NCI-H82 (cell line): ENCODE data around the gene SLC38A1.
"Not testable (repeated sequence)": the region's sequence is repeated elsewhere in the genome, so short reads cannot be mapped to it uniquely, and the experiment has no call there.

Experiments used
- DNase-seq: peaks from one replicate; lab custom pipeline; 2025; lab: John Stamatoyannopoulos, UW

SLC38A1 gene

DNA sequence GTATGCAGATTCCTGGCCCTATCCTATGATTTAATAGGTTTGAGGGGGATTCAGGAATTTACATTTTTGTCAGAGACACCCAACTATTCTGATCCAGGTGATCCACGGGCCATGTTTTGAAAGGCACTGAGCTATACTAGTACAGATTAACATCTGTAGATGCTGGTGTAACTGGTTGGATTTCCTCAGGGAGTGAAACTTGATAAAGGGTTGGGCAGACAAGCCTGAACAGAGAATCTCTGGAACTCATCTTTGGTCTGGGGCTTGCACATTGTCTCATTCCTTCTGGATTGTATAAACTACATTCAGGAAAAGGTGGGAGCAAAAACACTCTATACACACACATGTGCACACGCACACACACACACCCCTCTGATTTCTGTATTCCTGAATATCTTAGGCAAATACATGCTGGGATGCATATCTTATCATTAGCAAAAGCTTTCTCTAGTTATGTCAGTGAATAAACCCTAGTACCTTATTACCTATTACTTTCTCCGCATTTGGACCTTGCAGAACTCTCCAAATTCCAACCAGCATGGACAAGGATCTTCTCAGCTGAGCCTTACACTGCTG, 104.6 kb downstream of the SLC38A1 start:
- DNase-seq, result no peak

DNA sequence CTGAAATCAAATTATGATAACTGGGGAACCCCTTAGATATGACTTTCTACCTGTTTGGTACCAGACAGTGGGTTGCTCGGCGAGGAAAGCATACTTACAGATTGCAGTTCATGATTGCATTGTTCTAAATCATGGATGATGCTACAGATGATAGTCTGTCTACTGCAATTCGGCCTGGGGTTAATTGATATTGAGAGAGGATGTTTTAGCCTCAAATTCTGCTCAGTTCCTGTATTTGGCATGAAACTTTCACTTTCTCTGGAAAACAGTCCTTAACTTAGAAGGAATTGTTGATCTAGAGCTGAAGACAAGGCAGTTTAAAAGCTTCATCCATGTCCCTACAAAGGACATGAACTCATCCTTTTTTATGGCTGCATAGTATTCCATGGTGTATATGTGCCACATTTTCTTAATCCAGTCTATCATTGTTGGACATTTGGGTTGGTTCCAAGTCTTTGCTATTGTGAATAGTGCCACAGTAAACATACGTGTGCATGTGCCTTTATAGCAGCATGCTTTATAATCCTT, 106.2 kb downstream of the SLC38A1 start:
- DNase-seq, result not testable (repeated sequence)

DNA sequence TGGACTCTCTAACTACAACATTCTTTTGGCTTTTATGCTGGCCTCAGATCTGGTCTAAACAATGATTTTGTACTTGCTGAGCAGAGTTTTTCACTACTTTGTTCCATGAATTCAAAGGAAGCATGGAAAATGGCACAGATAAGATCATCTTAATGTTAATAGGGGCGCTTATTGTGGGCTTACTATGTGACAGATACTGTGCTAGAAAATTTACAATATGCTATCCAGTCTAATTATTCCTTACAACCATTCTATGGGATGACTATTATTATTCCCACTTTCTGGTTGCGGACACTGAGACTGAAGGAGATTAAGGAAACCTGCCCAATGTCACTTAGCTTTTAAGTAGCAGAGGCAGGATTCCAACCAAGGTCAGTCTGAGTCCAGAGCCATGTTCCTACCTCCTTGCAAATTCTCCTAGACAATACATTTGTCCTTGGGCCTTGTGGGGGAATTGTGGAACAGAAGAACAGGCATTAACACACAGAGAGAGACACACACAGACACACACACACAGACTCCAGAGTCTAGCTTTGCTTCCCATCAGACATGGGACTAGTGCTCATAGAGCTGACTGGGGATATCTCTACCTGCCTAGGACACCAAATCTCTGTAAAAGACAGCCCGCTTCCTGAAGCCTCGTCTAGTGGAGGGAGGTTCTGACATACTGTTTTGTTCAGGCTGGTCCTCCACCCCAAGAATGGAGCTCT, 107.7 kb downstream of the SLC38A1 start:
- DNase-seq, result no peak

DNA sequence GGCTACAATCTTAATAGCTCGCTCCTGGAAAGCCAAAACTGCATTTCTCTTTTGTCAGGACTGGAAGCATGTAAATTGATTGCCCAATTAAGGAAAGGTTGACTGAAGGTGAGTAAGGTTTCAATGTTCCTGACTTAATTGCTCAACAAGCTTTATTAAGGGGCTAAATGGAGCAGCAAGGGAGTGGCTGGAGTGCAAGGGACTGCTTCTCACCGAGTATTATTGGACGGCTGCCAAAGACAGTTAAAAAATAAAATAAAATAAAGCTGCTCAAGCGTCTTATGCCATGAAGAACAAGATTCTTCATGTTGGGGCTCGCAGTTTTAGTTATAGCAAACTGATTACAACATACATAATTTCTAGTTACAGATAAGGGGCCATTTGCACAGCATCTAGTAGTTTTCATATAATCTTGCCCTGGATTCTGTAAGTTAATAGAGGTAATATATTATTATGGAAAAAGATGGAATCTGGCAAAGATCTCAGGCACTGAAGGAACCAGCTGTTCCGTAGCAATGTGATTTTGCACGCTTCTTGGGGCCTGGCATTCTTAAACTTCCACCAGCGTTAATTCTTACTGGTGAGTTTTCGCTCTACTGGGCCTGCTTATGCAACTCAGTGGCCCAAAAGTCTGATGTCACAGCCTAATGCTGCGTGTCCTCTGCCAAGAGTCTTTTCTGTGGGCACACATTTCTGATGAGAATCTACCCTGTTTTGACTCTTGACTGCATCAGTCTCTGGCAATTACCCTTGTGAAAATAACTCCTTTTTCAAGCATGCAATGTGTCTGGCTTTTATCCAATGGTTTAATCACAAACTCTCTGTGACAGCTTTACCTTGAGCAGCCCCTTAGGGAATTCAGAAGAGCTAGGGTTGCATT, 108.5 kb downstream of the SLC38A1 start:
- DNase-seq, result peak; percentile 43

DNA sequence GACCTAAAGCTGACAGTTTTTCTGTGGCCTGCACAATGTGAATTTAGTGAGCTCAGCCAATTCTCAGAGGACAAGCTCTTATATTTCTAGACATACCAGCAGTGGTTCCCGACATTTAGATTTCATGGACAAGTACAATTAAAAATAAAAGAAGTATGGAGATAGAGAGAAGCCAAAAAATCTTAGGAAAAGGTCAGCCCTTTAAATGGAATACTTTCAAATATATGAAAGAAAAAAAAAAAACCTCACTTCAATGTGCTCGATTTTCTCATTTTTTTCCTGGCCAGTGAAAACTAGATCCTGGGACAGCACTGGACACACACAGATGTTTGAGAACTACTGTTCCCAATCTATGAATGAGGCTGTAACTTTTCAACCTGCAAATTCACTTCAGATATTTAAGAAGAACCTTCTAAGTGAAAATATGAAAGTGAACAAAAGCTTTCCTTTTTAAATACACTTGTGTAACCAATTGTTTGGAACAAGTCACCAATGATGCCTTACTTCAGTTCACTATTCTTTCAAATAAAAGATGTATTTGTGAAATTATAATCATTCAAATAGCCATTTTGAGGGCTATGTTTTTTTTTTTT, 109.4 kb downstream of the SLC38A1 start:
- DNase-seq, result no peak

DNA sequence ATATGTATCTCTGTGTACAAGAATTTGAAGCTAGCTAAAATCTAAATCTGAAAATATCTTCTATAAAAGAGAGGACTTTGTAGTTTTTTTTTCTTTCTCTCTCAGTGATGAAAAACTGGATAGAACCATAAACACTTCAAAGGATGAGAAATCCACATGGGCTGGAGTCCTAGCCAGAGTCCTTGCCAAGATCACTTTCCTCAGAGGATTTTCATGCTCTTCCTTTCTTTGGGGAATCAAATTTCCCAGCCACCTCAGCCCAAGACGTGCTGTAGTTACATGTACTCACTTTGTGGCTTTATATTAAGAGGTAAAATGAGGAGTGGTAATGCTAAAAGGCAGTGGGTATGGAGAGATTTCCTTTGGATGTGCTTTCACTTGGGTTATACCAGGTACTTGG, 110.3 kb downstream of the SLC38A1 start:
- DNase-seq, result no peak

DNA sequence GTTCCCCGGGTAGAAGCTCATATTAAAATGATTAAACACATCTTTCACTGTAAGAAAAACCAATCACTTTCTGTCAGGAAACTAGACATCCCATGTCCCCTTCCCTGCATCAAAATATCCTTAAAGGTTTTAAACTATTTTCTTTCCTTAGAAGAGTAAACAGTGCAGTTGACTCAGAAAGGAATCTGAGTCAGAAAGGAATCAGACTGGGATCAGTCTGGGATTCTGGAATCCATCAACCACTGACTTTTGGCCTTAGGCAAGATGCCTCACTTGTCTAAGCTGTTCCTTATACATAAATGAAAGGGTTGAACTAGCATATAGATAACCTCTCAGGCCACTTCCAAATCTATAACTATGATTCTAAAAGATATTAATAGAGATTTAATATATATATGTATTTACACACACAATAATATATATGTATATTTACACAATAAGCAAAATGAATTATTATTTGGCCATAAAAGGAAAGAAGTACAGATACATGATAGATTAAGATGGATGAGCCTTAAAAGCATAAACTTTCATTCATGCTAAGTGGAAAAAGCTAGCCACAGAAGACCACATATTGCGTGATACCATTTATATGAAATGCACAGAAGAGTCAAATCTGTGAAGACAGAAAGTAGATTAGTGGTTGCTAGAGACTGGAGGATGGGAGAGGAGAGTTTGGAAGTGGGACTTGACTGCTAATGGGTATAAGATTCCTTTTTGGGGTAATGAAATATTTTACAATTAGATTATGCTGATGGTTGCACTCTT, 114.4 kb downstream of the SLC38A1 start:
- DNase-seq, result no peak

DNA sequence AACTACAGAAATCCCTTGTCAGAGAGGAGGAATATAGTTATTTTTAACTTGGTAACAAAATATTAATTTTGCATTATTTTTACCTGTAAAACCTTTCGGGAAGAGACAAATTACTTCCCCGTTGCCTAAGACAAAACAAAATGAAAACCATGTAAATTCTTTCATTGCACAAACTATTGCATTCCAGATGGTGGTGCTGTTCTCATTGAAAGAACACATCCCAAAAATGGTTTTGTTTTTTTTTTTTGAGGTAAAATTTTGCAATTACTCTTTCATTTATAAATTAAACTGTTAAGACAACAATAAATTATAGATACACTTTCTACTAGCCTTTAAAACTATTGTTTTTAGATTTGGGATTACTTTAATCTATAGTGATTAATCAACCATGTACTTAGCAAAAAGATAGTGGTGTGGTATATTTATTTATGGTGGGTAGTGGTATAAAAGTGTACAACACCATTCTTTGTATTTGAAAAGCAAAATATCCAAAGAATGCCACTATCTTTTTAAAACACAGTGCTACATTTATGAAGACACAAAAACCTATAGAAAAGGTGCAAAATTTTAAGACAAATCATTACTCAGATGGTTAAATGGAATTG, 115.5 kb downstream of the SLC38A1 start:
- DNase-seq, result peak; percentile 16

DNA sequence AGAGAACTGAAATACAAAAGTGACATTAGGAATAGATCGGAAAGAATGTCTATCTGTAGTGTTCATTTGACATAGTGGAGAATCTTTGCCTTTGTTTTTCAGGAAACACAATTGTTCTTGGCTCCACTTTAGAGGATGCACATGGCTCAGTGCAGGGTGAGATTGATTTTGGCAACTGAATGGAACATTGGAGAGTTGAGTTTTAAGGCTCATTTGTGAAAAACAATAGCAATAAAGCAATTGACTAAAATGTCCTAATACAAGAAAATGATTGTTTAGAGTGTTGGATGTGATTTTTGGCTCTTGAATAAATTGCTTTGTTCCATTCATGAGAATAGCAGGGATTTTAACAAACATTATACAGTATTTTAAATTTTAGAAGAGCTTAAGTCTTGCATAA, 116.4 kb downstream of the SLC38A1 start:
- no peak for DNase-seq

DNA sequence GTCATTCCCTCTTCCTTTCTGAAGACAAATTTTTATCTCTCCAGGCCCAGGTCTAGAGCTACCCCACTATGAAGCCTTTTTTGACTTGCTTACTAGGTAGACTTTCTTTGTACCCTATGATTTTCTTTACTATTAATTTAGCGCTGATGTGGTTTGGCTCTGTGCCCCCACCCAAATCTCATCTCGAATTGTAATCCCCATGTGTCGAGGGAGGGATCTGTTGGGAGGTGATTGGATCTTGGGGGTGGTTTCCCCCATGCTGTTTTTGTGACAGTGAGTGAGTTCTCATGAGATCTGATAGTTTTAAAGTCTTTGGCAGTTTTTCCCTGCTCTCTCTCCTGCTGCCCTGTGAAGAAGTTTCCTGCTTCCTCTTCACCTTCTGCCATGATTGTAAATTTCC, 118.1 kb downstream of the SLC38A1 start:
- no peak for DNase-seq

DNA sequence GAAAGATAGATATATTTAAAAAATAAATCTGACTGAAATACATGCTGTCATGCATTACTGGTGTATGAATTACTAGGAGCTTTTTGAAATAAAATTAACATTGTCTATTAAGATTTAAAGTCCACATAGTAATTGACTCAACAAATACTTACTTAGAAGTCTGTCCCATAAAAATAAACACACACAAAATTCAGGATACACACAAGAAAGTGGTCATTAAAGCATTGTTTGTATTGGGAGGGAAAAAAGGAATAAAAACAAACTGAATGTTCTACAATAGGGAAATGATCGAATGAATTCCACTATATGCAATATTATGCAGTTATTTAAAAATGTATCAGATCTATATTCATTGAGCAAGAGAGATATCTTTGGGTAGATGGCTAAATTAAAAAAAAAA, 118.9 kb downstream of the SLC38A1 start:
- DNase-seq, result no peak

DNA sequence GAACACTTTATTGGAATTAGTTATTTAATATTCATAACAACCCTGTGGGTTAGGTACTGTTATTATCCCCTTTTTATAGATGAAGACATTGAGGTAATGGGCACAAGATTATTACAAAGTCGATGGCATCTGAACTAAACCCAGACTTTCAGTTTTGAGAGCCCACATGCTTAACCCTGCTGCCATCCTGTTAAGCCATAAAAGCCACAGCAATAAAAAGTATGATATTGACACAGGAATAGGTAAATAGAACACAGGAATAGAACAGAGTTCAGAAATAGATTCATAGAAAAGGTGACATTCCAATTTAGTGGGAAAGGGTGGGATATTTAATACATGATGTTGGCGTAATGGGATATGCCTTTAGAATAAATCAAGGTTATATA, 119.8 kb downstream of the SLC38A1 start:
- DNase-seq, result no peak

DNA sequence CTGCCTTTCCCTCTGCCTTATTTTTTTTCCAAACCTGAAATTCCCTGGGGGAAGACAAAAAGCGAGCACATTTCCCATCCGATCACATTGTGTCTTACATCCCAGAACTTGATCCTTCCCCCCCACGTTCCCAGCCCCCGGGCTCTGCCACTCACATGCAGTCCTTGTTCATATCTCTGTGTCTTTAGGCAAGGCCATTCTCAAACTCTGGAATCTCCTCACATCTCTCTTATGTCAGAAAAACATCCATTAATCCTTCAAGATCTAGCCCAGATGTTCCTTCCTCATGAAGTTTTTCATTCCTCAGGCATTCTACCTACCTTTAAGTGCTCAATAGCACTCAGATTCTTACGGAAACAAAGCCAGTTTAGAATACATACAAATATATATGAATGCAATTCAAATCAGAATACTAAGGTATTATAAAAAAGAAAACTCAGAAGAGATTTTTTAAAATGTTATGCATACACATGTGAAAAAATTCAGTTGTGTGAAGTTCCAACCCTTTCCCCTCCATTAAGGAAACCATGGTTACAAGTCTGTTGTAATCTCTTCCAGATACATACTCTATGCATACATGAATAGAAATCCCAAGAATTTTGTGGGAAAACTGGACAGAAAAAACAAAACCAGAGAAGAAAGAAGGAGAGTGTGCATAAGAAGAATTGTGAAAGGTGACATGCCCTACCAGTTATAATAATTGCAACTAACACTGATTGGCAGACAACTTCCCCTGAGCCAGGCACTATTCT, 120.3 kb downstream of the SLC38A1 start:
- no peak for DNase-seq

DNA sequence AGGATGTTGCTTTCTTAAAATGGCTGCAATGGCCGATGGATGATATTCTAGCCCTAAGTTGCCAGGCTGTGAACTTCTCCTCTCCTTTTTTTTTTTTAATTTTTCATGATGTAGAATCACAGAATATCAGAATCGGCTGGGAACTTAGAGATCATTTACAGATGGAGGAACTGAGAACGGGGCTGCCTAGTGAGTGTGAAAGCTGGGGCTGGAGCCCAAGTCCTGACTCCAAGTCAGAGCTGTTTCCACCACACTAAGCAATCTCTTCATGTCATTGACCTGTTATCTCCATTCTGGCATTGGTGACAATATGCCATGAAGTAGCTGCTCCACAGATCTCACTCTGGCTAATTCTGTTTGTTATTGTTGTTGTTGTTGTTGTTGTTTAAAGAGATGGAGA, 121.7 kb downstream of the SLC38A1 start:
- DNase-seq, result no peak

DNA sequence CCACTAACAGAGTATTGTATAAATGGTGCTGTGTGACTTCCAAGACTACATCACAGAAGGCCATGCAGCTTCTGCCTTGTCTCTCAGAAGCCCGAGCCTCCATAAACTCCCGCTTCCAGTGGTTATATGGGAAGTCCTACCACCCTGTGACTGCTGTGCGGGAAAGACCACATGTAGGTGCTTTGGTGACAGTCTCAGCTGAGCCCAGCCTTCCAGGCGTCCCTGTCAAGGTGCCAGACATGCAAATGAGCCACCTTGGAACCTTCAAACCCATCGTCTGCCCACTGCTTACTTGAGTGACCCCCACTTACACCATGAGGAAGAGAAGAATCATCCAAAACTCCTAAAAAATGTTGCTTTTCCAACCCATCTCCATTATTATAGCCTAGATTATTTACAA, 123.0 kb downstream of the SLC38A1 start:
- no peak for DNase-seq

DNA sequence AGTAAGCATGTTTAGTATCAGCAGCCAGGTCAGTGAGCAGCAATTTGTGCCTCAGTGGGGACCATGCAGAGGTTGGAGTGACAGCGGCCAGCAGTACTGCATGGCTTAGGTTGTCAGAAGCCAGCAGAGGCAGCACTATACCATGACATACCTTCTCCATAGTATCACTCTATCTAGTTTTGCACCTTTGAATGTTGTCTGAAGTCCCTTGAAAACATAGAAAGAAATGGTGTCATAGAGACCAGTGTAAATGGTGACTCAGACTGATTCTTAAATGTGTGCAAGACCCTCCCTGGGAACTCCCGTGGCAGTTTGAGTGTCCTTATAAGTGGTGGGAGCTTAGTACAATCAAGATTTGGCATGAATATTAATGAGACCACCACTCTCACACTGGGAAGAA, 124.4 kb downstream of the SLC38A1 start:
- no peak for DNase-seq

DNA sequence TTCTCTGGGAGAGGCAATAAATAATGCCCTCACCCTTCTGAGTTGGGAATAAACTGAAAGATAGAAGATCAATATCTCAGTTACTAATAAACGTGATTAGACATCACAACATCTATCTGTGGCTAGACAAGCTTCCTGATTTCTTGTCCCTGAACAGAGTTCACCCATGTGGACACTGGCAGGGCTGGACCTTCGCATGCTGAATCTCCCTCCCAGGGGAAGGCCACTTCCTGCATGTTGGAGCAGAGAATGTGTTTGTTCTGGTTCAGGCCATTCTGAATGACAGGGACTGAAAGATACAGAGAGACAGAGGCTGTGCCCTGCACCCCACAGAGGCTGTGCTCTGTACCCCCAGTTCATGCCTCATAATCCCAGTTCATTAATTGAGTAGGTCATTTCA, 132.6 kb downstream of the SLC38A1 start:
- no peak for DNase-seq

DNA sequence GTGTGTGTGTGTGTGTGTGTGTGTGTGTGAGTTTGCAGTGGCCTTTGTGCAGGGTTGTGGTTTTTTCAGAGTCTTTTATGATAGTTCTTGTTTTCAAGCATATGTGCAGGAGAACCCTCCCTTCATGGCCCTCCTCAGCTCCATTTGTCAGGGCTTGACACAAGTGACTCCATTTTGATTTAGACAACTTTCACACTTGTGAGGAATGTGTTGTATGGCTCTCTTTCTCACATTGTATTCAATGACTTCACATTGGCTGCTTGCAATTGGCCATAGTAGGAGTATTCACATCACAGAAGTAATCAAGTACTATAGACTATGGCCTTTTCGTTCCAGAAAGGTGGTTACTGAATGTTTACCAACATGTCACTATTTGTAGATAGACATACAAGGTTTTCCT, 133.1 kb downstream of the SLC38A1 start:
- DNase-seq, result no peak

DNA sequence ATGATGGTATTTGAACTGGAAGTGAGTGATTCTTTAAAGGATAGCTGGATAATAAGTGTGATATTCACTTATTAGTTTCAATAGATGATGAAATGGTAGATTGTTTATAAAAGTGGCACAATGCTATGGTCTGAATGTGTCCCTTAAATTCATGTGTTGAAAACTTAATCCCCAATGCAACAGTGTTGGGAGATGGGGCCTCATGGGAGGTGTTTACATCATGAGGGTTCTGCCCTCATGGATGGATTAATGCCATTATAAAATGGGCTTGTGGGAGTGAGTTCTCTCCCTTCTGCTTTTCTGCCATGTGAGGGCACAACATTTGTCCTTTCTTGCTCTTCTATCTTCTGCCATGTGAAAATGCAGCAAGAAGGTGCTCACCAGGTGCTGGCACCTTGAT, 134.0 kb downstream of the SLC38A1 start:
- DNase-seq, result no peak

DNA sequence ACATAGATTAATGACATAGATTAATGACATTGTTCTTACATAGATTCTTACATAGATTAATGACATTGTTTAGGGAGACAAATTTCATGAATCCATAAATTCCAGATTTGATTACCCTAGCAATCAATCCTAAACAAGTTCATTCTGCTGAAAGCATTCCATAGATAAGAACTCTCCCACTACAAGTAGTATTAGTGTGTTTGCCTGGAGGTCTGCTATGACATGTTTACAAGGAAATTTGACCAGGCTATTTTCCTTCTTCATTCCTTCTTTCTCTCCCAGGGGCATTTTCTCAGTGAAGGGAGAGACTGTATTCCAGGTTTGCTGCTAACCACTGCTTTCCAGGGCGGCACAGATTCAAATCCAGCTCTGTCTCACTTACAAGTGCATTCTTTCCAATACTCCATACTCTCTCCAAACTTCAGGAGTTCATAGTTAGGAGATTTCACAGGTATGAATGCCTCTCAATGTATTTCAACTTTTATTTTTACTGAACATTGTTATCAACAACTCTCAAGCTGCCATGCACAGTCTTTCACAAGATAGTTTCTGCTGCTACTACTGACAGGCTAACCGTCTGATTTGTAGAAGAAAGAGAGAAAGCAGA, 134.5 kb downstream of the SLC38A1 start:
- no peak for DNase-seq
